Measurements from ENCODE around the gene ADAMTSL3. TPM values are rescaled to one million over a fixed set of nuclear protein-coding genes. Genes with fewer than 3 reads are reported as not detected.
A peak's percentile ranks its signal among the peaks of the same experiment; 100 is the strongest.

Gene ADAMTSL3
- total RNA-seq, 1 donor: 0.72 TPM

DNA sequence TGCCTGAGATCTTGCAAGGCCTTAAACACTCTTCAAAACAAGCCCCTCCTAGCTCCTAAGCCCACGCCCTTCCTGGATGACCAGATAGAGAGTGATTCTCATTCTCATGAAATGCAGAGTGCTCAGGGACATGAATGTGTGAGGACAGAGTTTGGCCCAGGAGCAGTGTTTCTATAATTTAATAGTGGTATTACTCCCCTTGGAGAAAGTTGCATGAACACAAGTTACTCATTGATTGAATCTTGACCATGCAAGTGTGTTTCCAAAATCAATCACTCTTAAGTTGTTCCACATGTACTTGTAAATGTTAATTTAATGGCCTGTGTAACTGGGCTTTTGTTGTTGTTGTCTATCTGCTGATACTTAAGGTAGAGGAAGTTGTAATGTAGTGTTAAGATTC is 181.6 kb downstream of the ADAMTSL3 start:
- Histone ChIP-seq H3K27ac (ENCODE audit: low read depth, low read length) (no peak overlapping the region), H3K4me2 (ENCODE audit: insufficient read depth, low read length) (no peak overlapping the region), H3K4me3 (ENCODE audit: insufficient read depth, low read length) (no peak overlapping the region), H3K79me2 (ENCODE audit: insufficient read depth, low read length) (no peaks in the 10 kb centered on the region), H3K36me3 (ENCODE audit: insufficient read depth, low read length) (no peaks in the 10 kb centered on the region), H3K9me3 (ENCODE audit: low read depth, low read length) (no peaks in the 10 kb centered on the region), H3K27me3 (ENCODE audit: insufficient read depth, low read length) (no peaks in the 10 kb centered on the region), H3K4me1 (ENCODE audit: insufficient read depth, low read length) (no peaks in the 10 kb centered on the region), H4K20me1 (ENCODE audit: insufficient read depth, low read length) (no peaks in the 10 kb centered on the region), H2AFZ (ENCODE audit: low read length) (no peak overlapping the region)
- DNase-seq (ENCODE audit: insufficient read length, low spot score, missing footprints): no peak
- TF ChIP-seq, protein P1, sequence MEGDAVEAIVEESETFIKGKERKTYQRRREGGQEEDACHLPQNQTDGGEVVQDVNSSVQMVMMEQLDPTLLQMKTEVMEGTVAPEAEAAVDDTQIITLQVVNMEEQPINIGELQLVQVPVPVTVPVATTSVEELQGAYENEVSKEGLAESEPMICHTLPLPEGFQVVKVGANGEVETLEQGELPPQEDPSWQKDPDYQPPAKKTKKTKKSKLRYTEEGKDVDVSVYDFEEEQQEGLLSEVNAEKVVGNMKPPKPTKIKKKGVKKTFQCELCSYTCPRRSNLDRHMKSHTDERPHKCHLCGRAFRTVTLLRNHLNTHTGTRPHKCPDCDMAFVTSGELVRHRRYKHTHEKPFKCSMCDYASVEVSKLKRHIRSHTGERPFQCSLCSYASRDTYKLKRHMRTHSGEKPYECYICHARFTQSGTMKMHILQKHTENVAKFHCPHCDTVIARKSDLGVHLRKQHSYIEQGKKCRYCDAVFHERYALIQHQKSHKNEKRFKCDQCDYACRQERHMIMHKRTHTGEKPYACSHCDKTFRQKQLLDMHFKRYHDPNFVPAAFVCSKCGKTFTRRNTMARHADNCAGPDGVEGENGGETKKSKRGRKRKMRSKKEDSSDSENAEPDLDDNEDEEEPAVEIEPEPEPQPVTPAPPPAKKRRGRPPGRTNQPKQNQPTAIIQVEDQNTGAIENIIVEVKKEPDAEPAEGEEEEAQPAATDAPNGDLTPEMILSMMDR (IDR thresholded peaks at IDR 0.05; ENCODE audit: extremely low read depth, low read depth, low read length): no peak

DNA sequence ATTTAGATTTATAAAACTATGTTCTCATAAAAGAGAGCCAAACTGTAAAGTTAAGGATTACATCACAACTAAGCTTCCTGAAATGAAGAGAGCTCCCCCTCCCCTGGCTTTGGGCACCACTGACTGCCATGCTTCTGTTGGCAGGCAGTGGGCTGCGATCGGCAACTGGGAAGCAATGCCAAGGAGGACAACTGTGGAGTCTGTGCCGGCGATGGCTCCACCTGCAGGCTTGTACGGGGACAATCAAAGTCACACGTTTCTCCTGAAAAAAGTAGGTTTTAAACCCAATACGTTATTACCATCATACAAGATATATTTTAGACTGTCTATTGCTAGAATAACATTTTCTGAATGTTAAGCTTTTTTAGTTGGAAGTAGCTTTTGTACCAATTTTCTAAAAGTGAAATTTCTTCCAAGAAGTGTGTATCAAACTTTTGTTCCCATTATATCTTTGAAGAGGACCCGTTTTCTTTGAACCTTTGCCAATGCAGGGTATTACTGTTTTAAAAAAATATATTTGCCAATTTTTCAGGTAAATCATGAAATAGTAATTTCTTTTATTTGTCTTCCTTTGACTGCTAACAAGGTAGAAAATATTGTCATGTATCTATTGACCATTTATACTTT is 184.1 kb downstream of the ADAMTSL3 start:
- DNase-seq (ENCODE audit: insufficient read length, low spot score, missing footprints): no peak
- no peaks in the 10 kb centered on the region for H3K4me1 ChIP-seq (ENCODE audit: insufficient read depth, low read length)
- no peaks in the 10 kb centered on the region for H4K20me1 ChIP-seq (ENCODE audit: insufficient read depth, low read length)
- H3K27ac ChIP-seq (ENCODE audit: low read depth, low read length): no peak overlapping the region
- TF ChIP-seq, protein P1 (IDR thresholded peaks at IDR 0.05; ENCODE audit: extremely low read depth, low read depth, low read length): peak; percentile 55
- no peak overlapping the region for H2AFZ ChIP-seq (ENCODE audit: low read length)
- no peaks in the 10 kb centered on the region for H3K36me3 ChIP-seq (ENCODE audit: insufficient read depth, low read length)
- H3K9me3 ChIP-seq (ENCODE audit: low read depth, low read length): no peaks in the 10 kb centered on the region
- no peak overlapping the region for H3K4me3 ChIP-seq (ENCODE audit: insufficient read depth, low read length)
- no peak overlapping the region for H3K4me2 ChIP-seq (ENCODE audit: insufficient read depth, low read length)
- H3K27me3 ChIP-seq (ENCODE audit: insufficient read depth, low read length): no peaks in the 10 kb centered on the region
- H3K79me2 ChIP-seq (ENCODE audit: insufficient read depth, low read length): no peaks in the 10 kb centered on the region

DNA sequence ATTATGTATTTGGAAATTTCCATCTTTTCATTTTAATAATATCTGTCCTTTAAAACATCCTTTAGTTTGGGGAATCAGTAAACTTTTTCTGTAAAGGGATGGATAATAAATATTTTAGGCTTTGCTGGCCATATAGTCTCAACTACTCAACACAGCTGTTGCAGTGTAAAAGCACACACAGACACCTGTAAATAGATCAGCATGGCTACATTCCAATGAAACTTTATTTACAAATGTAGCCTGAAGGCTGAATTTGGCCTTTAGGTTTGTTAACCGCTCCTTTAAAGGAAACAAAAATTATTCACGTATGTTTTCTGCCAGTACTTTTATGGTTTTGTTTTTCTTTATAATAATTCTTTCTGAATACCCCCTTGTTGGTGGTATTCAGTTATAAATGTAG is 184.8 kb downstream of the ADAMTSL3 start:
- no peak overlapping the region for H2AFZ ChIP-seq (ENCODE audit: low read length)
- H3K4me1 ChIP-seq (ENCODE audit: insufficient read depth, low read length): peaks cover 3% of the 10 kb centered on the region
- no peaks in the 10 kb centered on the region for H3K36me3 ChIP-seq (ENCODE audit: insufficient read depth, low read length)
- H3K27me3 ChIP-seq (ENCODE audit: insufficient read depth, low read length): no peaks in the 10 kb centered on the region
- no peak overlapping the region for H3K4me2 ChIP-seq (ENCODE audit: insufficient read depth, low read length)
- no peak overlapping the region for H3K4me3 ChIP-seq (ENCODE audit: insufficient read depth, low read length)
- no peak overlapping the region for H3K27ac ChIP-seq (ENCODE audit: low read depth, low read length)
- no peak for DNase-seq (ENCODE audit: insufficient read length, low spot score, missing footprints)
- H4K20me1 ChIP-seq (ENCODE audit: insufficient read depth, low read length): no peaks in the 10 kb centered on the region
- no peaks in the 10 kb centered on the region for H3K9me3 ChIP-seq (ENCODE audit: low read depth, low read length)
- no peaks in the 10 kb centered on the region for H3K79me2 ChIP-seq (ENCODE audit: insufficient read depth, low read length)
- TF ChIP-seq, protein P1 (IDR thresholded peaks at IDR 0.05; ENCODE audit: extremely low read depth, low read depth, low read length): no peak

DNA sequence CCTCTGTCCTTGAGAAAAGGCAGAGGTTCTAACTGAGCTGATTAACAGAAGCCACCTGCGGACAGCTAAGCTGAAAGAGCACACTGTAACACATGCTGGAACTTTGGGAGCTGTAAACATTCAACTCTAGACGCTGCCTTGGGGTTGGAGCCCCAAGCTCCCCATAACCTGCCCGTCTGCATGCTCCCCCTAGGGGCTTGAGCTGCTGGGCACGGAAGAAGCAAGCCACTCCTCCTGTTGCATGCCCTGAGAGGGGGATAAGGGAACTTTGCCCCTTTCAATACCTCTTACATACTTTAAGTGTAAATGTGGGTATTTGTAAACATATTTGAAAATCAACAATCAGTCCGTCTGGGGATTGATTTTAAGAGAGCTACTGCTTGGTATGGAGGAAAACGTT is 188.4 kb downstream of the ADAMTSL3 start:
- Histone ChIP-seq H3K4me1 (ENCODE audit: insufficient read depth, low read length) (peaks cover 19% of the 10 kb centered on the region), H3K27me3 (ENCODE audit: insufficient read depth, low read length) (no peaks in the 10 kb centered on the region), H2AFZ (ENCODE audit: low read length) (no peak overlapping the region), H3K36me3 (ENCODE audit: insufficient read depth, low read length) (no peaks in the 10 kb centered on the region), H3K27ac (ENCODE audit: low read depth, low read length) (no peak overlapping the region), H3K4me3 (ENCODE audit: insufficient read depth, low read length) (no peak overlapping the region), H3K4me2 (ENCODE audit: insufficient read depth, low read length) (no peak overlapping the region), H3K9me3 (ENCODE audit: low read depth, low read length) (no peaks in the 10 kb centered on the region), H3K79me2 (ENCODE audit: insufficient read depth, low read length) (no peaks in the 10 kb centered on the region), H4K20me1 (ENCODE audit: insufficient read depth, low read length) (no peaks in the 10 kb centered on the region)
- TF ChIP-seq, protein P1 (IDR thresholded peaks at IDR 0.05; ENCODE audit: extremely low read depth, low read depth, low read length): no peak
- DNase-seq (ENCODE audit: insufficient read length, low spot score, missing footprints): no peak
